ENCODE data around the gene KRT6B. TPM values are rescaled to one million over a fixed set of nuclear protein-coding genes. Genes with fewer than 3 reads are reported as not detected.

KRT6B gene
- polyA plus RNA-seq, 1 donor from 2014 or later: not detected

DNA sequence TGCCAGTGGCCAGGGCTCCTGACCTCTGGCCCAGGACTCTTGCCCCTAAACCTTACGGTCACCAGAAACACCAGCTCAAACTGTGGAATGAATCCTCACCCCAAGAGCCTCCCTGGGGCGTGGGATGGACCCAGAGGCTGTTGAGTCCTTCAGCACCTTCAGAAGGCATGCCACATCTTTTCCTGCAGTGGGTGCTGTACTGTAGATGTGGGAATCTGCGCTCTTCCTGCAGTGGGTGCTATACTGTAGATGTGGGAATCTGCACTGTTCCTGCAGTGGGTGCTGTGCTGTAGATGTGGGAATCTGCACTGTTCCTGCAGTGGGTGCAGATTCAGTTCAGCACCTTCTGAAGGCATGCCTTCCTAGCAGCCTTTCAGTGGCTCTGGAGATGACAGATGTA lies 47.0 kb downstream of the KRT6B start:
- Histone ChIP-seq H3K4me3 (ENCODE audit: low read length) (no peak overlapping the region), H3K36me3 (ENCODE audit: insufficient read depth, low read length) (no peaks in the 10 kb centered on the region), H3K9me2 (ENCODE audit: insufficient read depth, low read length) (no peaks in the 10 kb centered on the region), H3K9me3 (ENCODE audit: low read length) (no peaks in the 10 kb centered on the region), H3F3A (ENCODE audit: insufficient read depth, low read length, poor library complexity, severe bottlenecking) (no peaks in the 10 kb centered on the region), H3K9ac (ENCODE audit: low read length) (no peak overlapping the region), H3K27me3 (ENCODE audit: insufficient read depth, low read depth, low read length) (no peaks in the 10 kb centered on the region), H2AFZ (ENCODE audit: low read depth, low read length) (no peak overlapping the region), H3K4me2 (ENCODE audit: low read length) (no peak overlapping the region), H3K79me2 (replicated peaks; ENCODE audit: insufficient read depth, low read length) (no peaks in the 10 kb centered on the region), H4K20me1 (ENCODE audit: insufficient read depth) (no peaks in the 10 kb centered on the region), H3K27ac (ENCODE audit: low read length) (no peak overlapping the region)
- no peak for TF ChIP-seq RAD21 (conservative IDR thresholded peaks at IDR 0.05)
- no peak for TF ChIP-seq EZH2 (IDR thresholded peaks at IDR 0.05; ENCODE audit: borderline replicate concordance, insufficient read depth, low read length, poor library complexity, severe bottlenecking)
- no peak for TF ChIP-seq SMC3 (conservative IDR thresholded peaks at IDR 0.05; ENCODE audit: poor library complexity)
- TF ChIP-seq, protein P1, sequence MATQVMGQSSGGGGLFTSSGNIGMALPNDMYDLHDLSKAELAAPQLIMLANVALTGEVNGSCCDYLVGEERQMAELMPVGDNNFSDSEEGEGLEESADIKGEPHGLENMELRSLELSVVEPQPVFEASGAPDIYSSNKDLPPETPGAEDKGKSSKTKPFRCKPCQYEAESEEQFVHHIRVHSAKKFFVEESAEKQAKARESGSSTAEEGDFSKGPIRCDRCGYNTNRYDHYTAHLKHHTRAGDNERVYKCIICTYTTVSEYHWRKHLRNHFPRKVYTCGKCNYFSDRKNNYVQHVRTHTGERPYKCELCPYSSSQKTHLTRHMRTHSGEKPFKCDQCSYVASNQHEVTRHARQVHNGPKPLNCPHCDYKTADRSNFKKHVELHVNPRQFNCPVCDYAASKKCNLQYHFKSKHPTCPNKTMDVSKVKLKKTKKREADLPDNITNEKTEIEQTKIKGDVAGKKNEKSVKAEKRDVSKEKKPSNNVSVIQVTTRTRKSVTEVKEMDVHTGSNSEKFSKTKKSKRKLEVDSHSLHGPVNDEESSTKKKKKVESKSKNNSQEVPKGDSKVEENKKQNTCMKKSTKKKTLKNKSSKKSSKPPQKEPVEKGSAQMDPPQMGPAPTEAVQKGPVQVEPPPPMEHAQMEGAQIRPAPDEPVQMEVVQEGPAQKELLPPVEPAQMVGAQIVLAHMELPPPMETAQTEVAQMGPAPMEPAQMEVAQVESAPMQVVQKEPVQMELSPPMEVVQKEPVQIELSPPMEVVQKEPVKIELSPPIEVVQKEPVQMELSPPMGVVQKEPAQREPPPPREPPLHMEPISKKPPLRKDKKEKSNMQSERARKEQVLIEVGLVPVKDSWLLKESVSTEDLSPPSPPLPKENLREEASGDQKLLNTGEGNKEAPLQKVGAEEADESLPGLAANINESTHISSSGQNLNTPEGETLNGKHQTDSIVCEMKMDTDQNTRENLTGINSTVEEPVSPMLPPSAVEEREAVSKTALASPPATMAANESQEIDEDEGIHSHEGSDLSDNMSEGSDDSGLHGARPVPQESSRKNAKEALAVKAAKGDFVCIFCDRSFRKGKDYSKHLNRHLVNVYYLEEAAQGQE (IDR thresholded peaks at IDR 0.05; ENCODE audit: borderline replicate concordance): no peak
- TF ChIP-seq TAF1 (IDR thresholded peaks at IDR 0.05; ENCODE audit: low read depth): no peak
- no peak for TF ChIP-seq EP300 (conservative IDR thresholded peaks at IDR 0.05; ENCODE audit: poor library complexity, severe bottlenecking)
- TF ChIP-seq, protein P2, sequence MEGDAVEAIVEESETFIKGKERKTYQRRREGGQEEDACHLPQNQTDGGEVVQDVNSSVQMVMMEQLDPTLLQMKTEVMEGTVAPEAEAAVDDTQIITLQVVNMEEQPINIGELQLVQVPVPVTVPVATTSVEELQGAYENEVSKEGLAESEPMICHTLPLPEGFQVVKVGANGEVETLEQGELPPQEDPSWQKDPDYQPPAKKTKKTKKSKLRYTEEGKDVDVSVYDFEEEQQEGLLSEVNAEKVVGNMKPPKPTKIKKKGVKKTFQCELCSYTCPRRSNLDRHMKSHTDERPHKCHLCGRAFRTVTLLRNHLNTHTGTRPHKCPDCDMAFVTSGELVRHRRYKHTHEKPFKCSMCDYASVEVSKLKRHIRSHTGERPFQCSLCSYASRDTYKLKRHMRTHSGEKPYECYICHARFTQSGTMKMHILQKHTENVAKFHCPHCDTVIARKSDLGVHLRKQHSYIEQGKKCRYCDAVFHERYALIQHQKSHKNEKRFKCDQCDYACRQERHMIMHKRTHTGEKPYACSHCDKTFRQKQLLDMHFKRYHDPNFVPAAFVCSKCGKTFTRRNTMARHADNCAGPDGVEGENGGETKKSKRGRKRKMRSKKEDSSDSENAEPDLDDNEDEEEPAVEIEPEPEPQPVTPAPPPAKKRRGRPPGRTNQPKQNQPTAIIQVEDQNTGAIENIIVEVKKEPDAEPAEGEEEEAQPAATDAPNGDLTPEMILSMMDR (IDR thresholded peaks at IDR 0.05; ENCODE audit: poor library complexity, severe bottlenecking): no peak
- no peak for TF ChIP-seq MXI1 (conservative IDR thresholded peaks at IDR 0.05; ENCODE audit: poor library complexity, severe bottlenecking)
- TF ChIP-seq POLR2AphosphoS5 (IDR thresholded peaks at IDR 0.05): no peak

DNA sequence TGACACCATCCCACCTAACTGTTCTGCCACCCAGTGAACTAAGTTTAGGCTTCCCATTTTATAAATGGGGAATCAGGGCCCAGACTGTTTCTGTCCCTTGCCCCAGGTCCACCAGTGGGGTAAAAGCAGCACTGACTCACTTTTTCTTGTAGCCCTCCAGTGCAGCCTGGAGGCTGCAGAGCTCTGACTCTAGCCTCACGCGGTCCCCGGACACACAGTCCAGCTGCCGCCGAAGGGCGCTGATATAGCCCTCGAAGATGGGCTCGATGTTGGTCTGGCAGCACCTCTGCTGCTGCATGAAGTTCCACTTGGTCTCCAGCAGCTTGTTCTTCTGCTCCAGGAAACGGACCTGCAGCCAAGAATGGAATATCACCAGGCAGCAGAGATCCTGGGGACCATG lies 48.4 kb downstream of the KRT6B start:
- H3K9me2 ChIP-seq (ENCODE audit: insufficient read depth, low read length): no peaks in the 10 kb centered on the region
- no peak for TF ChIP-seq TAF1 (IDR thresholded peaks at IDR 0.05; ENCODE audit: low read depth)
- TF ChIP-seq POLR2AphosphoS5 (IDR thresholded peaks at IDR 0.05): no peak
- no peak for TF ChIP-seq SMC3 (conservative IDR thresholded peaks at IDR 0.05; ENCODE audit: poor library complexity)
- no peak for TF ChIP-seq MXI1 (conservative IDR thresholded peaks at IDR 0.05; ENCODE audit: poor library complexity, severe bottlenecking)
- TF ChIP-seq RAD21 (conservative IDR thresholded peaks at IDR 0.05): no peak
- no peak for TF ChIP-seq EZH2 (IDR thresholded peaks at IDR 0.05; ENCODE audit: borderline replicate concordance, insufficient read depth, low read length, poor library complexity, severe bottlenecking)
- TF ChIP-seq, protein P1 (IDR thresholded peaks at IDR 0.05; ENCODE audit: borderline replicate concordance): no peak
- TF ChIP-seq, protein P2 (IDR thresholded peaks at IDR 0.05; ENCODE audit: poor library complexity, severe bottlenecking): no peak
- no peak for TF ChIP-seq EP300 (conservative IDR thresholded peaks at IDR 0.05; ENCODE audit: poor library complexity, severe bottlenecking)
- H3K27ac ChIP-seq (ENCODE audit: low read length): no peak overlapping the region
- no peak overlapping the region for H3K4me3 ChIP-seq (ENCODE audit: low read length)
- no peaks in the 10 kb centered on the region for H3F3A ChIP-seq (ENCODE audit: insufficient read depth, low read length, poor library complexity, severe bottlenecking)
- H2AFZ ChIP-seq (ENCODE audit: low read depth, low read length): no peak overlapping the region
- no peaks in the 10 kb centered on the region for H3K27me3 ChIP-seq (ENCODE audit: insufficient read depth, low read depth, low read length)
- no peak overlapping the region for H3K4me2 ChIP-seq (ENCODE audit: low read length)
- no peaks in the 10 kb centered on the region for H3K36me3 ChIP-seq (ENCODE audit: insufficient read depth, low read length)
- H4K20me1 ChIP-seq (ENCODE audit: insufficient read depth): no peaks in the 10 kb centered on the region
- no peak overlapping the region for H3K9ac ChIP-seq (ENCODE audit: low read length)
- H3K9me3 ChIP-seq (ENCODE audit: low read length): no peaks in the 10 kb centered on the region
- H3K79me2 ChIP-seq (replicated peaks; ENCODE audit: insufficient read depth, low read length): no peaks in the 10 kb centered on the region
